ENCODE measurements around the gene ABHD17B.
A peak's percentile ranks its signal among the peaks of the same experiment; 100 is the strongest.
"Not testable (repeated sequence)": the region's sequence is repeated elsewhere in the genome, so short reads cannot be mapped to it uniquely, and the experiment has no call there.

Gene ABHD17B

DNA sequence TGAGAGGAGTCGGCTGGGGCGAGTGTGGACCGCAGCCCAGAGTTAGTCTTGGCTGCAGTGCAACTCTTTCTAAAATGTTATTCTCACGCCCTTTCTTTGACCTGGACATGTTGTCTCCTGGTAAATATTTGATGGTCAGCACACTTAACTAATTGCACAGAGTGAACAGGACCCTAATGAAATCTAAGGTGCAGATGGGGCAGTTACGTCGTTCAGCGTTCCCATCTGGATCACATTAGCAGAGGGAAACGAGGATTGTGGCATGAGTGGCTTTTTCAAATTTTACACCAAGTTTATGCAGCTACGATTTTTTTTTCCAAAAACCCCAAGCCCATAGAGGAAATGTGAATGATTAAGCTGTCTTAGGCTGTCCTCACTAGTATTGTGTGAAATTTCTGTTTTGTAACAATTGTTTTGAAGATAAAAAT lies 929 bp upstream of the ABHD17B start:
- no peak for DNase-seq

- DNase-seq: no peak
Measured at GRCh38 chr9:71910650-71911060, 338 bp downstream of the ABHD17B start.

DNA sequence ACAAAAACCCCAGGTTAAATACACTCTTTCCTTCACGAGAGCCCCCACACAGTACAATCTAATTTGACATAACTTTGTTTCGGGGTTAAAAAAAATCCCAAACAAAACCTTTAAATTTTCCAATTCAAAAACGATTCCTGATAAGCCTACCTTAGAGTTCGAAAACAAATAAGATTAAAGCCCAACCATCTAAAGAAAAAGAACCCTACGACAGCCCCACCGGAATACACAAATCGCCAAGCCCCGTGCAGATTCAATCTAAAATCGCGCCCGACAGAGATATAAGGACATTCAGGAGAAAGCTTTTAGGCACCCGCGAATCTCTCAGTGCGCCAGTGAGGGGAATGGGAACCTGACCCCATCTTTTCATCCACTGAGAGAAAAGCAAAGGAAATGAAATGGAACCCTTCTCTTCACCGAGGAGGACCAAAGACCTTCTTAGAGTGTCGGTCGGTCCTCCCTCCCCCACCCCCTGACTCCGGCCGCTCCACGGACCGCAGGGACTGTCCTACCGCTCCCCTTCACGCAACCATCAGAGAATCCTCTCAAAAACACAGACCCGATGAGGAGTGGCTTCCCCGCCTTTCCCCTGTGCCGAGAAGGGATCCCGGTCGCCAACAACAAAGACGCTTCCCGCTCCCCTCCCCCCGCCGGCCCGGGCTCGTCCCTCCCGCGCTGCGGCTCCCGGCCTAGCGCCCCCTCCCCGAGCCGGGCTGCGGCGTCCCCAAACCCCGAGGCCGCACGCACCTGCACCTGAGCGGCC lies 925 bp downstream of the ABHD17B start:
- peak in 5 of 6 experiments; percentile 7 to 34 (median 31) for DNase-seq

GRCh38 chr9:71908825-71909224 lies 2.2 kb downstream of the ABHD17B start:
- no peak for DNase-seq

DNA sequence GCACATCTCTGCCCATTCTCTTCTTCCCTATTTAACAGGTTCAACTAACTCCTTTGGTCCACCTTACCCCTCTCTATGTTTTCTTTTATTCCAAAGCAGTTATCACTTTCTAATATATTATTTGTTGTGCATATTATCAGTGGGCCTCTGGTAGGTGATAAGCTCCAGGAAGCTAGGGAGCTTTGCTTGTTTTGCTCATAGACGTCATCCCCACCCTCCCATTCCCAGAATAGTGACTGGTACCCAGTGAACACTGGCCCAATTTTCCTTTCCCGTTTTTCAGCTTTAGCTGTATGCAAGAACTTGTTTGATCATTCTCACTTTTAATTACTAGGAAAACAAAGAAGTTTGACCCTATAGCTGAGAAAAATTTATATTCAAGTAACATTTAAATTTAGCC lies 6.9 kb downstream of the ABHD17B start:
- no peak for DNase-seq

- DNase-seq: no peak
Measured at GRCh38 chr9:71901695-71902597, 9.0 kb downstream of the ABHD17B start.

DNA sequence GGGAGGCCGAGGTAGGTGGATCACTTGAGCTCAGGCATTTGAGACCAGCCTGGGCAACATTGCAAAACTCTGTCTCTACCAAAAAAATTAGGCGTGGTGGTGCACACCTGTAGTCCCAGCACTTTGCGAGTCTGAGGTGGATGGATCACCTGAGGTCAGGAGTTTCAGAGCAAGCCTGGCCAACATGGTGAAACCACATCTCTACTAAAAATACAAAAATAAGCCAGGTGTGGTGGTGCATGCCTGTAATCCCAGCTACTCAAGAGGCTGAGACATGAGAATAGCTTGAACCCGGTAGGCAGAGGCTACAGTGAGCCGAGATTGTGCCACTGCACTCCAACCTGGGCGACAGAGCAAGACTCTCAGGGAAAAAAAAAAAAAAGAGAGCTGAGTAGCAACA lies 12.2 kb downstream of the ABHD17B start:
- not testable (repeated sequence) for DNase-seq

GRCh38 chr9:71897577-71897976 lies 13.4 kb downstream of the ABHD17B start:
- peak in 3 of 6 experiments; percentile 23 to 41 (median 39) for DNase-seq

- no peak for DNase-seq
Measured at GRCh38 chr9:71896761-71897160, 14.2 kb downstream of the ABHD17B start.

DNA sequence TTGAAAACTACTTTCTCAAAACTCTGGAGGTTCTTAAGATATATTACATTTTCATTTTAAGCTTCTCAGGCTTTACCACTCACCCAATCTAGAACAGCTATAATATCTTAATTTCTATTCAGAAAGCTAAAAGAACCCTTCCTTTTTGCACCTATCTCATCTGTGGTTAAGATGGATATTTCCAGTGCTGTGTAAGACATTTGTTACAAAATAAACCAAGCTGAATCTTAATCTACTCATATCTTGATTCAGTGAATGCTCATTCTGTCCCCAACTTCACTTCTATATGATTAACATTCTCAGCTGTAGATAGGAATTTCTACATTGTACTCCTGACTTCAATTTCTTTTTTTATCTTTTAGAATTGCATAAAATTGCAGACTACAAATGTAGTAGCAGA lies 15.0 kb downstream of the ABHD17B start:
- no peak for DNase-seq

DNA sequence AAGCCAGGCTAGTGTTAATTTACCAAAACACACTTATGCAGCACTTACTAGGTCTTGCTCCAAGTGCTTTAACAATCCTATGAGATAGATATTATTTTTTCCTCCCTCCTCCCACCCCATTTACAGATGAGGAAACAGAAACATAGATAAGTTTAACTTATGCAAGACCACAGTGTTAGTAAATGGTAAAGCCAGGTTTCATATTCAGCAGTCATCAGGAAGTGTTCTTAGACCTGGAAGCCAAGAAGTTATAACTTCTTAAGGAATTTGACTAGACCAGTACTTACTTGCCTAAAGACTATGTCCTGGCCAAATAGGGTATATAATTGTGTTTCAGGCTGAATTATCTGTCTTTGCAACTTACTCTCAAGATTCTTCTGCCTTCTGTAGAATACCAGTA lies 15.9 kb downstream of the ABHD17B start:
- no peak for DNase-seq

GRCh38 chr9:71891557-71892189 lies 19.3 kb downstream of the ABHD17B start:
- DNase-seq: no peak

DNA sequence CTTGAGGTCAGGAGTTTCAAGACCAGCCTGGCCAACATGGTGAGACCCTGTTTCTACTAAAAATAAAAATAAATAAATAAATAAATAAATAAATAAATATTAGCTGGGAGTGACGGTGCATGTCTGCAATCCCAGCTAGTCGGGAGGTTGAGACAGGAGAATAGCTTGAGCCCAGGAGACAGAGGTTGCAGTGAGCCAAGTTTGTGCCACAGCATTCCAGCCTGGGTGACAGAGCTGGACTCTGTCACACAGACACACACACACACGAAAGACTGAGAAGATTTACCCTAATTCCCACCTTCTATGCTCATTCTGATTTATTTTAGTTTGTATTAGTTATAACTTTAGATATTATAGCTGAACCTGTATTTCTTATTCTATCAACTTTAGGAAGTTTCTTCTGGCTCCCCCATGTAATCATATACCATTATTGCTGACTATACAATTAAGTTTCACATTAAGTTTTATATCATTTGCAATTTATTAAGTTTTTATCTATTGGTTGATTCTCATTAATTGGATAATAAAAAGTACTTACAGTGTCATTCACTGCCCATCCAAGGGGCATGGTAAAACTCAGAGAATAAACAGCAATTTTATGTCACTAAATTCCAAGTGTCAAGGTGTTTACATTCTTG lies 20.8 kb downstream of the ABHD17B start:
- DNase-seq: no peak

DNA sequence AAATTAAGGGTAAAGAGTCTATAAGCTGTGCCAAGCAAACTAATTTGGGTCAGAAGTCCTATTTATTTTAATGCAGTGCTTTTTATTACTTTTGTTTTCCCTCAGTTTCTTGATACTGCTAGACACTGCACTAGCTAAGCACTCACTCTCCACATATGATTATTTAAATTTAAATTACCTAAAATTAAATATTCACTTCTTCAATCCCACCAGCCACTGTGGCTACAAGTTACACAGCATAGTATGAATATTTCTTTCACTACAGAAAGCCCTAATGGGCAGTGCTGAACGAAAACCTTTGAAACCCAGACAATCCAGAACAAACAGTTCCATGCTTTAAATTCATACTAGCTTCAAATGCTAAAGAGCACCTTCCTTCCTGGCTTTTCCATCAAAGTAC lies 23.6 kb downstream of the ABHD17B start:
- no peak for DNase-seq

DNA sequence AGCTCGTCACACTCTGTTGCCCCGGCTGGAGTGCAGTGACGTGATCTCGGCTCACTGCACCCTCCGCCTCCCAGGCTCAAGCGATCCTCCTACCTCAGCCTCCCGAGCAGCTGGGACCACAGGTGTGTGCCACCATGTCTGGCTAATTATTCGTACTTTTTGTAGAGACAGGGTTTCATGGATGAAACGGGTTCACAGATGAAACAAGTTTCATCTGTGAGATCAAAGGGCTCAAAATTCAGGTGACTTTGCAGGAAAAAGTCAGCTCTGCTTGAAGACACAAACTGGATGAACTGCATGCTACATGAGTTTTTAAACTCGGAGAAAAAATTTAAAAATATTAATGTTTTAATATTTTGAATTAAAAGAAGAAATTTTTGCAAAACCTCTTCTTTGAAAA lies 24.5 kb downstream of the ABHD17B start:
- DNase-seq: no peak

DNA sequence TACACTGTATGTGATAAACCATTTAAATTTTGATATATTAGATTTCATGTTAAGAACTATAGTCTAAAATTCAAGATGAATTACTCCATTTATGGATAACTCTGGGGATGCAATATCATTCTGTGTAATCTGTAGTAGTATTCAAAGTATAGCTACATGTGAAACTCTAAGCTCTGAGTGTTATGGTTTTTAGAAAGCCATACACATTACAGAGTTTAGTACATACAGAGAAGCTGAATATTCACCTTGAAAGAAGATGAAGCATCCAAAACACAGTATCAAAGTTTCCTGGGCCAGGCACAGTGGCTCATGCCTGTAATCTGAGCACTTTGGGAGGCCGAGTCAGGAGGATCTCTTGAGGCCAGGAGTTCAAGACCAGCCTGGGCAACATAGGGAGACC lies 25.0 kb downstream of the ABHD17B start:
- no peak for DNase-seq

GRCh38 chr9:71885467-71885866 lies 25.5 kb downstream of the ABHD17B start:
- no peak for DNase-seq

DNA sequence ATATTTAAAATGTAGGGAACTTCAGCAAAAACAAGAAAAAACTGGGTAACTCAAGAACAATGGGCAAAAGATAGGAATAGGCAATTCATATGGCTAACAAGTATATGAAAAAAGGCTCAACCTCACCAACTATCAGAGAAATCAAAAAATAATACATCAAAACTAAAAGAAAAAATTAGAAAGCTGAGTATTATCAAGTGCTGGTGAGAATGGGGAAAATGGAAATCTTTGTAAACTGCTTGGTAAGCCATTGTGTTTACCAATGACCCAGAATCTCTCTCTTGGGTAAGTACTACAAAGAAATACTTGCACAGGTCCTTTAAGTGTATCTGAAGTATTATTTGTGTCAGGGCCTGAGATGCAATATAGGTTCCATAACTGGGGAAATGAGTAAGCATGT lies 27.0 kb downstream of the ABHD17B start:
- no peak for DNase-seq

DNA sequence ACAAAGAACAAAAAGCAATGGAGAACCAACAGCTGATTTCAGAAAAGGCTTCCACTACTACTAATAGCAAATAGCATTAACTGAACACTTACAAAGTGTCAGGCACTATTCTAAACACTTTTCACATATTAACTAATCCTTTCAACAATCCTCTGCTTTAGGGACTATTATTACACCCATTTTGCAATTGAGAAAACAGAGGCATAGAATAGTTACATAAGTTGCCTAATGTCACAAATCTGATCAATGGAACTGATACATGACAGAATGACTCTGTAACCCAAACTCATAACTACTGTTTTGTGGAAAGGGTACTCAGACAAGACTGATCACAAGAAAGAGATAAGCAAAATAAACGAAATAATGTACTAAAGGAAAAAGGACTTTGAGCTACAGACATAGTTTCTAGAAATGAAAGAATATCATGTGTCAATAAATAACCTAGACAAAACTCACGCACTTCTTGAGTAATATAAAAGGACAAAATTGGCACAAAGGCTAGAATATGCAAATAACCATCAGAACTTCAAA lies 31.3 kb downstream of the ABHD17B start:
- DNase-seq: no peak

DNA sequence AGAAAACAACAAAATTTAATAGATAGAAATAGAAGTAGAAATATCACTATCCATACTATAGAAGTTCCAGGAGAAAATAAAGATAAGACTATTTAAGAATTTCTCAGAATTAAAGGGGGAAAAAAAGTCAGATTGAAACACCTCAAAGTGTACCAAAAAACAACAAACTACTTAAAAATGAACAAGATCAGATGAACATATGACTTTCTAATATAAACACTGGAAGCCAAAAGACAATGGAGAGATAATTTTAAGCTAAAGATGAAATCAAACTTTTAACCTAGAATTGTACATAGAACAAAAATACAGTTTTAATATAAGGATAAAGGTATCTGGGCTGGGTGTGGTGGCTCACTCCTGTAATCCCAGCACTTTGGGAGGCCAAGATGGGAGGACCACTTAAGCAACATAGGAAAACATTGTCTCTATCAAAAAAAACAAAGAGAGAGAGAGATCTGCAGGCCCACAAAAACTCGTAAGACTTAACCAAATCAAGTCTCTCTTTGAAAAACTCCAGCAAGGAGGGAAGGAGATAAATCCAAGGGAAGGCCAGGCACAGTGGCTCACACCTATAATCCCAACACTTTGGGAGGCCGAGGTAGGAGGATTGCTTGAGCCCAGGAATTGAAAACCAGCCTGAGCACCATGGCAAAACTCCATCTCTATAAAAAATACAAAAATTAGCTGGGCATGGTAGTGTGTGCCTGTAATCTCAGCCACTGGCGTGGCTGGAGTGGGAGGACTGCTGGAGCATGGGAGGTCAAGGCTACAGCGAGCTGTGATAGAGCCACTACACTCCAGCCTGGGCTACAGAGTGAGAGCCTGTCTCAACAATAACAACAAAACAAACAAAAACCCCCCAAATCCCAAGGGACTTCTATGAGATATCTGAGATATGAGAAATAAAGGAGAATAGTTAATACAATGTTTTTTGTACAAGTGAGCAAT lies 32.4 kb downstream of the ABHD17B start:
- no peak for DNase-seq

DNA sequence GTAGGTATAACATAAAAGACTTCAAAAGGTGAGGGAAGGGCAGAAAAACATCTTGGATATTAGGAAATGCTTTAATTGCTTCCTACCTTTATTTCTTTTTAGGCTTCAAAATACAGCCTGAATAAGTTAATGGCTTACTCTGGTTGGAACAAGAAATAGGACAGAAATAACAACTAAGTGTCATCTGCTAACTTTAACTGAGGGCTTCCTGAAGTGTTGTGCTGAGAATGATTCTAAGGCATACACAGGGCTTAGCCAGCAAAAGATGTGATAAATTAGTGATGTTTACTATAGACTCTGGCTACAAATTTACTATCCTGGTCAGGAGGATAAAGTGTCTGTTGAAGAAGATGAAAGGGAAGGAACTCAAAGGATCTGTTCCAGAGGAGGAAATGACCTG lies 34.2 kb downstream of the ABHD17B start:
- no peak for DNase-seq

DNA sequence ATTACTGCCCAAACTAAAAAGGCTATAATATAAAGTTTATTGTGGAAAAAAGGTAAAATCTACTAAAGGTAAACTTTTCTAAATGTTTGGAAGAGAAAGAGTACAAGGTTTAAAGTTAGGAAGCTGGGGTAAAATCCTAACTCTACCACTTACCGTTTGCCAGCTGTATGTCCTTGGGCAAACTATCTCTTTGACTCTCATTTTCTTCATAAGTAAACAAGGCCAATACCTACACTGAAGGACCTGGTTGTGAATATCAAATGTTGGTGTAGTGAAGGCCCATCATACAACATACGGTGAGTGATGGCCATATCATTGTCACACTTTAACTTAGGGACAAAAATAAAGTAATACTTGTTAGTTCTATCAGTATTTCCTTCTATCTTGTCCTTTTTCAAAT lies 34.9 kb downstream of the ABHD17B start:
- no peak for DNase-seq
